ENCODE measurements around the gene THAP5. TPM values are rescaled to one million over a fixed set of nuclear protein-coding genes. Genes with fewer than 3 reads are reported as not detected.
A peak's percentile ranks its signal among the peaks of the same experiment; 100 is the strongest.

Gene THAP5
- total RNA-seq, 1 donor from 2014 or later: 78.3 TPM

GRCh38 chr7:108537229-108537628 lies 32.3 kb downstream of the THAP5 start:
- FAIRE-seq (no peak), DNase-seq (ENCODE audit: low spot score in 2 of 2) (no peak)

- FAIRE-seq (no peak), DNase-seq (ENCODE audit: low spot score in 2 of 2) (no peak)
Measured at GRCh38 chr7:108535744-108536143, 33.8 kb downstream of the THAP5 start.

DNA sequence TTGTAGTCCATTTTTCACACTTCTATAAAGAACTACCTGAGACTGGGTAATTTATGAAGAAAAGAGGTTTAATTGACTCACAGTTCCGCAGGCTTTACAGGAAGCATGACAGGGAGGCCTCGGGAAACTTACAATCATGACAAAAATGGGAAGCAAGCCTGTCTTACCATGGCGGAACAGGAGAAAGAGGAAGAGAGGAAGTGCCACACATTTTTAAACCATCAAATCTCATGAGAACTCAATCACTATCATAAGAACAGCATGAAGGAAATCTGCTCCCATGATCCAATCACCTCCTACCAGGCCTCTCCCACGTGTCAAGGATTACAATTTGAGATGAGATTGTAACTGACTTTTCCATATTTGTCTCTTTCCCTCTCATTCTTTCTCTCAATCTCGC lies 34.2 kb downstream of the THAP5 start:
- no peak for DNase-seq (ENCODE audit: low spot score in 2 of 2)
- FAIRE-seq: no peak

DNA sequence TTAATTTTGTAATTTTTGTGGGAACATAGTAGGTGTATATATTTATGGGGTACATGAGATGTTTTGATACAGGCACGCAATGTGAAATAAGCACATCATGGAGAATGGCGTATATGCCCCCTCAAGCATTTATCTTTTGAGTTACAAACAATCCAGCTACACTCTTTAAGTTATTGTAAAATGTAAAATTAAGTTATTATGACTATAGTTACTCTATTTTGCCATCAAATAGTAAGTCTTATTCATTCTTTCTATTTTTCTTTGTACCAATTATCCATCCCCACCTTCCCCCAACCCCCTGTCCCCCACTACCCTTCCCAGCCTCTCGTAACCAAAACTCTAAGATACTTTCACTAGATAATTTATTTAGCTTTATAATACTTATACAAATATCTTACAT lies 35.8 kb downstream of the THAP5 start:
- no peak for DNase-seq (ENCODE audit: low spot score in 2 of 2)
- no peak for FAIRE-seq

- FAIRE-seq: no peak
- no peak for DNase-seq (ENCODE audit: low spot score in 2 of 2)
Measured at GRCh38 chr7:108529341-108529740, 40.2 kb downstream of the THAP5 start.

DNA sequence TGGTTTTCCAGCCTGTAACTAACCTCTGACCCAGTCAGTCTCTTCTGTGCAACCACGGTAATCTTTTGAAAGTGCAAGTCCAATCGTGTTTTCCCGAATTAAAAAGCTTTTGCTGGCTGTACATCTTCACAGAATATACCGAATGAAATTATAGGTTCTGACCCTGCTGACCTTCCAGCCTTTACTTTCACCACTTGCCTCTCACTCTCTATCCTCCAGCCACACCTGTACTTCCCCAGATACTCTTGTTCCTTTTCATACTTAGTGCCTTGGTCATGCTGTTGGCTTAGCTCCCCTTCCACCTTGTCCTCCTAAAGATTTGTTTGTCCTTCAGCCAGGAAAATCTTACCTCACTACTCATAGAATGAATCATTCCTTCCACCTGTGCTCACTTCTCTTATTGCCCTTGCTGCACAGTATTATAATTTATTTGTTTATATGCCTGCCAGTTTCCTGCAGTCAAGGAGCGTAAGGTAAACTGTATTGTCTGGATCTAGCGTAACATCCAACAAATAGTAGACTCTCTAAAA lies 41.3 kb downstream of the THAP5 start:
- DNase-seq (ENCODE audit: low spot score in 2 of 2) (no peak), FAIRE-seq (no peak)

DNA sequence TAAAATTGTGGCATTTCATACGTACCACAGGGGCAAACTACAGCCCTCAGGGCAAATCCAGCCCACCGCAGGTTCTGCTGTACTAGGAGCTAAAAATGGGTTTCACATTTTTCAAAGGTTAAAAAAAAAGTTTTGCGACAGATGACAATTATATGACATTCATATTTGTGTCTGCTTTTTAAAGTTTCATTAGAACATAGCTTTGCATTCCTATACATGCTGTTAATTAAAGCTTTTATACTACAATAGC lies 42.8 kb downstream of the THAP5 start:
- FAIRE-seq (no peak), DNase-seq (ENCODE audit: low spot score in 2 of 2) (no peak)

DNA sequence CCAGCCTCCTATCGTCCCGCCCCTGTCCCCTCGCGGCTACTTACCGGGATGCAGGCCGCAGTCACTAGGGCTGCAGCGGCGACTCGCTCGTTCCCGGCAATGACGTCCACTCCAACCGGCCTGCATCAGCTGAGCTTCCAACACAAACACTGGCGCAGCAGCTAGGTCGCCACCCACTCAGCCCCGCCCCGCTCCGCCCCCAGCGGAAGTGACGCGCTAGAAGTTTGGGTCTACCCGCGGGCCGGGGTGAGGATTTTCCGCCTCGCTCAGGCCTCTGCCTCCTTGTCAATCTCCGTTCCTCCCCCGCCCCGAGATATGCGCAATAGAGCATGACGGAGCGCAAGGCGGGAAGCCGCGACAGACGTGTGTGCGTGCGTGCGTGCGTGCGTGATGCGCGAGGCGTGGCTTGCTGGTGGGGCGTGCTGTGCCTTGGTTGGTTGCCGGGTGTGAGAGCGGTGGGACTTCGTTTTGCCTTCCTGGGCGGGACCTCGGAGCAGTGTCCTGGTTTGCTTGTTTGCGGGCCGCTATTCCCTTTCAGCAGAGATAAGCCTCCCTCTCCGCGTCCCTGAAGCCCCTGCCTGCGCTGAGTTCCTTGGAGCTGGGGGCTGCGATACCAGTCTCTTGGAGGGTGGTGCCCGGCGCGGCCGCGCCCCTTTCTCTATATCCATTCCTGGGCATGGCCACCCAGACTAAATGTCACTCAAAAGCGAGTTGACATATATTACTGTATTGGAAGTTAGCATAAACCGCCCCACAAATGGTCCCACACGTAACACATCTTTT lies 43.3 kb downstream of the THAP5 start, which contains the start of gene PNPLA8:
PNPLA8 (minus strand) TSS at position 151 of the 783 bp plus-strand sequence. CDS start 10,644 bp downstream, outside the sequence.
- FAIRE-seq (peak; percentile 96), DNase-seq (ENCODE audit: low spot score in 2 of 2) (peak; percentile 87 to 93)

- DNase-seq (ENCODE audit: low spot score in 2 of 2): peak in 1 of 2 donors; percentile 30
- FAIRE-seq: no peak
Measured at GRCh38 chr7:108525327-108525984, 44.0 kb downstream of the THAP5 start.

DNA sequence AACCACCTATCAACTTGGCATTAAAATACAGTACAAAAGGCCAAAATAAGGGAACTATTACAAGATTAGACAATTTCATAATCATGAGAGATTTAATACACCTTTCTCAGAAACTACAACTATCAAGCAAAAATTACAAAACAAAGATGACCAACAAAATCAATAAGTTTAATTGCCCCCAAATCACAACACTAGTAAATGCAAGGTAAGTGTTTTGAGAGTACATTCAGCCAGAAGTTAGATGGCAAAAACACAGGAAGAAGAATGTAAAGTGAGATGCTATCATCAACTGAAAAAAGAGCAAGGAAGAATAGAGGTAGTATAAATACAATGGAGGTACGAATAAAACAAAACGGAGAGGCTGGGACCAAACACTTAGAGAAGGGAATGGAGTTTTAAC lies 46.7 kb downstream of the THAP5 start:
- no peak for DNase-seq (ENCODE audit: low spot score in 2 of 2)
- FAIRE-seq: no peak

GRCh38 chr7:108517951-108518350 lies 51.6 kb downstream of the THAP5 start:
- FAIRE-seq (no peak), DNase-seq (ENCODE audit: low spot score in 2 of 2) (no peak)

GRCh38 chr7:108515630-108516029 lies 53.9 kb downstream of the THAP5 start:
- DNase-seq (ENCODE audit: low spot score in 2 of 2) (no peak), FAIRE-seq (no peak)

GRCh38 chr7:108515013-108515412 lies 54.5 kb downstream of the THAP5 start:
- FAIRE-seq: no peak
- DNase-seq (ENCODE audit: low spot score in 2 of 2): no peak

Other genes starting within 250 kb of the THAP5 start
- 143 TPM for gene NRCAM, start 113.3 kb downstream of the THAP5 start, total RNA-seq
- 85.6 TPM for gene PNPLA8, start 43.6 kb downstream of the THAP5 start, total RNA-seq
- gene DNAJB9, start 168 bp upstream of the THAP5 start, total RNA-seq: 66.4 TPM

All from frontal cortex (tissue), 4 donors.